T-helper 1 cell treated with Interleukin-12 subunit alpha and Interleukin-12 subunit beta and Interleukin-4 antibody, amounts not matched to agents 30 μg/mL and 1 μg/mL, for 36 hours (primary cell): ENCODE data around the gene CKB.

Source experiments
- H3K27ac Mint-ChIP-seq: one replicate; pipeline ENCODE4 v1.8.0; 2021; ENCODE audit warnings: mild to moderate bottlenecking, mixed read lengths
- H3K27me3 Mint-ChIP-seq: one replicate; pipeline ENCODE4 v1.8.0; 2021; ENCODE audit warnings: low read depth, mixed read lengths
- H3K36me3 Mint-ChIP-seq: one replicate; pipeline ENCODE4 v1.8.0; 2021; ENCODE audit warnings: low read depth, mixed read lengths
- H3K4me1 Mint-ChIP-seq: one replicate; pipeline ENCODE4 v1.8.0; 2021; ENCODE audit warnings: low read depth, mixed read lengths
- H3K4me3 Mint-ChIP-seq: one replicate; pipeline ENCODE4 v1.8.0; 2021; ENCODE audit warnings: mild to moderate bottlenecking, moderate library complexity, mixed read lengths
- H3K9me3 Mint-ChIP-seq: one replicate; pipeline ENCODE4 v1.8.0; 2021; ENCODE audit warnings: mixed read lengths

CKB gene

DNA sequence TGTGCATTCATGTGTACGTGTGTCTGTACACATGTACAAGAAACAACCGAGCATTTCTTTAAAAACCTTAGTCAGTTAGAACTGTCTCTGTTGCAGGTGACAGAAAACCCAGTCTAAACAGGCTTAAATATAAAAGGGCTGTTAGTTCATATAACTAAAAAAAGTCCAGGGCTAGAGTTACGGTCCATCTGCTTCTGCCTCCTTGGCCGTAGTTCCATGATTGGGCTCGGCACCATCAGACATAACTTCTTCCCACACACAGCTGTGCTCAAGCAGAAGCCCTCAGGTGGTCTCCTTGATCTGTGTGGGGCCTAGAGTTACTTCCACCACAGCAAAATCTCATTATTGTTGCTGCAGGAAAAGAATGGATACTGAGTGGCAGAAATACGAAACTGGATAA lies 34.6 kb downstream of the CKB start:
- peaks cover 23% of the 10 kb centered on the region for H3K36me3 Mint-ChIP-seq

DNA sequence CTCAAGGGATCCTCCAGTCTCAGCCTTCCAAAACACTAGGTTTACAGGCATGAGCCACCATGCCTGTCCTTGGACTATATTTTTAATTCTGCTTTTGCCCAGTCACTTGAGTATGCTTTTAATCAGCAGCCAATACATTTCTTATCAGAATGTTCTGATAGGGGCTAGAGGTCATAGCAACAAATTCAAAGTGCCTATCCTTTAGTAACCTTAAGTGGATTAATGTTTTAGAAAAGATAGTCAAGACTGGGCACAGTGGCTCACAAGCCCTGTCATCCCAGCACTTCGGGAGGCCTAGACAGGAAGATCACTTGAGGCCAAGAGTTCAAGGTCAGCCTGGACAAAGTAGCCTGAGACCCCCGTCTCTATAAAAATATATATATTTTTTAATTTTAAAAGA lies 37.1 kb downstream of the CKB start:
- Mint-ChIP-seq H3K36me3 (peaks cover 28% of the 10 kb centered on the region), H3K27ac (no peak overlapping the region), H3K4me3 (no peak overlapping the region), H3K9me3 (no peaks in the 10 kb centered on the region), H3K27me3 (no peaks in the 10 kb centered on the region), H3K4me1 (peaks cover 9% of the 10 kb centered on the region)

More for the DNA sequence above, 34.6 kb downstream of the CKB start:
- no peaks in the 10 kb centered on the region for H3K4me1 Mint-ChIP-seq
- no peaks in the 10 kb centered on the region for H3K27me3 Mint-ChIP-seq
- H3K27ac Mint-ChIP-seq, result no peak overlapping the region
- no peak overlapping the region for H3K4me3 Mint-ChIP-seq
- no peaks in the 10 kb centered on the region for H3K9me3 Mint-ChIP-seq

DNA sequence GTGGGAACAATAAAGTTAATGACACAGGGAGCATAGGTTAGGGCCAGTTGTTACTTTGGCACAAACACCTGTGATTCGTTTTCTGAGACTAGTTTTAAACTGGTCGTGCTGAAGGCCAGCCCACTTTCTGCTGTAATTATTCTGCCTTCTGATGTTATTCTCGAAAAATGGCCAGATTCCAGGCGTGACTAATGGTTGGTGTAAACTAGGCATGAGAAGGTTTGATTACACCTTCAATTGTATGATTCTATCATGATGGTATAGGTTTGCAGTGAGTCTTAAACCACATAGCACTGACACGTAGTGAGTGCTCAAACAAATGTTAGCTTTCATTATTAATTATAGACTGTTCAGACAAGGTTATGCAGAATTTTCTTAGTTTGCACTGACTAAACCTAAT lies 39.0 kb downstream of the CKB start:
- Mint-ChIP-seq H3K4me3 (no peak overlapping the region), H3K36me3 (peaks cover 23% of the 10 kb centered on the region), H3K27ac (no peak overlapping the region), H3K27me3 (no peaks in the 10 kb centered on the region), H3K4me1 (peaks cover 13% of the 10 kb centered on the region), H3K9me3 (no peaks in the 10 kb centered on the region)

DNA sequence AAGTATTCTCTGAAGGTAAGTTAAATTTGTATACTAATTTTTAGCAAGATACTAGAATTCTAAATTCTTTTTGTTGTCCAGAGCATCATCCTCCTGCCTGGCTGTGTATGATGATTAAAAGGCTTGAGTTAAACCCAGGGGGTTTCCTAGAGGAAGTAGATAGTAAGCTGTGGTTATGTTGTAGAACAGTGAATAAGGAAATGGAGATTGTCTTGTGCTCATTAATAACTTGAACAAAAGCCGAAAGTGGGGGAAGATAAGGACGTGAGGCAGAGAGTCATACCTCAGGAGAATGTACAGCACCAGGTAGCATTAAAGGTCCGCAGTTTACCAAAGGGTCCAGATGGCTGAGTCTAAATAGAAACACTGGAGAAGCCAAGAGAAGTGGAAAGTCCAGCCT lies 42.0 kb downstream of the CKB start:
- H3K4me1 Mint-ChIP-seq, result peaks cover 13% of the 10 kb centered on the region
- H3K27ac Mint-ChIP-seq, result peak overlapping the region; percentile 56
- no peaks in the 10 kb centered on the region for H3K27me3 Mint-ChIP-seq
- peaks cover 32% of the 10 kb centered on the region for H3K36me3 Mint-ChIP-seq
- H3K4me3 Mint-ChIP-seq, result peak overlapping the region; percentile 1
- H3K9me3 Mint-ChIP-seq, result no peaks in the 10 kb centered on the region

DNA sequence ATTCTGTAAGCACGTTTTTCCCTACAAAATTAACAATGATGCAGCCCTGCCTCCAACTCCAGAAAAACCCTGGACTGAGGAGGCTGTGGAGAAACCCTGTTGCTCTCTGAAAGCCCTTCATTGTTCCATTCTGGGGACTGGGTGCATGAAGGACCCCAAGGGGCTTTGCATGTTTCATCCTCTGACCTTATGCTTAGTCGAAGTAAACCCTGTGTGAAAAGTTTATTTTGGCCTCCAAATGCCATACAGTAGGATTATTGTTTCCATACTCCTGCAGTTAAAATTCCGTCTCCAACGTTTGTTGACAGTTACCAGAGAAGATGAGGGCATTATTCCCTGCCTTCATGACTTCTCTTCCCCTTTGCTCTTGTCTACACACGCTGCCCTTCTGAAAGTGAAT lies 46.0 kb downstream of the CKB start:
- Mint-ChIP-seq H3K27me3 (no peaks in the 10 kb centered on the region), H3K27ac (no peak overlapping the region), H3K36me3 (peaks cover 43% of the 10 kb centered on the region), H3K4me1 (peaks cover 13% of the 10 kb centered on the region), H3K4me3 (no peak overlapping the region), H3K9me3 (no peaks in the 10 kb centered on the region)

DNA sequence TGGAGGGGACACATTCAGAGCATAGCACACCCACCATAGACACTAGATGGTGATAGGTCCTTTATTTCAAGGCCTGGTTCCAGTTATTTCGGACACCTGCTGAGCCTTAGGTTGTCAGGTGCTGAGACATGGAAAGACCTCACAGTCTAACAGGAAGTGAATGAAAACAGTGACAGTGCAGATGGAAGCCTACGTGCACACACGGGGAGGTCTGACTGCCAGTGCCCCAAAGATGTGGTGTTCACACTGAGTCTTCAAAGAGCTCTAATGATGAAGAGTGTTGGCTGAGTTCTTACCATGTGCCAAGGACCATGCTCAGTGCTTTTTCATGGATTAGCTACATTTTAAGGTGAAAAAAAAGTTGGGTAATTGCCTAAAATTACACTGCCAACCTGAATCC lies 46.6 kb downstream of the CKB start:
- Mint-ChIP-seq H3K27me3 (no peaks in the 10 kb centered on the region), H3K4me3 (no peak overlapping the region), H3K27ac (no peak overlapping the region), H3K4me1 (peaks cover 10% of the 10 kb centered on the region), H3K9me3 (no peaks in the 10 kb centered on the region), H3K36me3 (peaks cover 41% of the 10 kb centered on the region)

DNA sequence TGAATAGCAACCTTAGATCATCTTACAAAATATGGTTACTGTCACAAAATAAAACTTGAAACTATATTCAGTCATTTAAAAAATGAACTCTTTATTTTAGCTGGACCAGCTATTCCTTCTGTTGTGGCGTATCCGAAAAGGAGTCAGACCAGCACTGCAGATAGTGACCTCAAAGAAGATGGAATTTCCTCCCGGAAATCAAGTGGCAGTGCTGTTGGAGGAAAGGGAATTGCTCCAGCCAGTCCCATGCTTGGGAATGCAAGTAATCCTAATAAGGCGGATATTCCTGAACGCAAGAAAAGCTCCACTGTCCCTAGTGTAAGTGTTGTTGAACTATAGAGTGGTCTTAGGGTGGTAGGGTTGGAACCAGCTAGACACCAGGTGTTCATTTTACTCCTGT lies 47.7 kb downstream of the CKB start:
- Mint-ChIP-seq H3K27me3 (no peaks in the 10 kb centered on the region), H3K36me3 (peaks cover 42% of the 10 kb centered on the region), H3K4me3 (no peak overlapping the region), H3K27ac (no peak overlapping the region), H3K4me1 (no peaks in the 10 kb centered on the region), H3K9me3 (no peaks in the 10 kb centered on the region)

DNA sequence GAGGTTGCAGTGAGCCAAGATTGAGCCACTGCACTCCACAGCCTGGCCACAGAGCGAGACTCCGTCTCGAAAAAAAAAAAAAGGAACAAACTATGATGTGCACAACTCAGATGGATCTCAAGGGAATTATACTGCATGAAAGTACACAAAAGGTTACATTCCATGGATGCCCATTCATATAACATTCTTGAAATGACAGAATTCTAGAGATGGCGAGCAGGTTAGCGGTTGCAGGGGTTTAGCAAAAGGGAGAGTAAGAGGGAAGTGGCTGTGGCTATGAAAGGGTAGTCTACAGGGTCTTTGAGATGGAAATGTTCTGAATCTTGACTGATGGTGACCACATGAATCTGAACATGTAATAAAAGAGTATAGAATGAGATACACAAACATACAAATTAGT lies 49.7 kb downstream of the CKB start:
- H3K4me3 Mint-ChIP-seq, result no peak overlapping the region
- H3K27ac Mint-ChIP-seq, result peak overlapping the region; percentile 28
- H3K36me3 Mint-ChIP-seq, result peaks cover 40% of the 10 kb centered on the region
- no peaks in the 10 kb centered on the region for H3K4me1 Mint-ChIP-seq
- no peaks in the 10 kb centered on the region for H3K9me3 Mint-ChIP-seq
- H3K27me3 Mint-ChIP-seq, result no peaks in the 10 kb centered on the region
